ENCODE measurements around the gene MFSD6.

GRCh38 chr2:190396271-190396670 is 11.9 kb upstream of the MFSD6 start:
- TF ChIP-seq EZH2 (IDR thresholded peaks at IDR 0.05) (no peak), POLR2AphosphoS5 (IDR thresholded peaks at IDR 0.05; ENCODE audit: borderline replicate concordance, low read depth, low read length) (no peak), FOXP2 (optimal IDR thresholded peaks at IDR 0.05; ENCODE audit: control extremely low read depth, extremely low read length, insufficient read depth) (no peak)
